ENCODE measurements around the gene FRMD5.
A peak's percentile ranks its signal among the peaks of the same experiment; 100 is the strongest.
"Not testable (repeated sequence)": the region's sequence is repeated elsewhere in the genome, so short reads cannot be mapped to it uniquely, and the experiment has no call there.

Gene FRMD5

GRCh38 chr15:44195151-44195740 is at the start of gene FRMD5:
FRMD5 (minus strand) TSS chr15:44195271.
- peak; percentile 86 to 88 for DNase-seq (ENCODE audit: low read depth in 2 of 2)

GRCh38 chr15:44243829-44244228 is 48.8 kb upstream of the FRMD5 start:
- DNase-seq (ENCODE audit: low read depth in 2 of 2): no peak

- no peak for DNase-seq (ENCODE audit: low read depth in 2 of 2)
These were observed 48.1 kb upstream of the FRMD5 start for GRCh38 chr15:44243141-44243540.

GRCh38 chr15:44231842-44232241 is 36.8 kb upstream of the FRMD5 start:
- no peak for DNase-seq (ENCODE audit: low read depth in 2 of 2)

GRCh38 chr15:44229301-44229700 is 34.2 kb upstream of the FRMD5 start:
- not testable (repeated sequence) for DNase-seq (ENCODE audit: low read depth in 2 of 2)

GRCh38 chr15:44227584-44227983 is 32.5 kb upstream of the FRMD5 start:
- DNase-seq (ENCODE audit: low read depth in 2 of 2): no peak

GRCh38 chr15:44227001-44227400 is 31.9 kb upstream of the FRMD5 start:
- DNase-seq (ENCODE audit: low read depth in 2 of 2): not testable (repeated sequence)

GRCh38 chr15:44222478-44222877 is 27.4 kb upstream of the FRMD5 start:
- DNase-seq (ENCODE audit: low read depth in 2 of 2): no peak

- DNase-seq (ENCODE audit: low read depth in 2 of 2): no peak
These were observed 24.0 kb upstream of the FRMD5 start for GRCh38 chr15:44219073-44219472.

GRCh38 chr15:44216958-44217357 is 21.9 kb upstream of the FRMD5 start:
- DNase-seq (ENCODE audit: low read depth in 2 of 2): no peak

- DNase-seq (ENCODE audit: low read depth in 2 of 2): peak; percentile 66 to 68
These were observed 20.5 kb upstream of the FRMD5 start for GRCh38 chr15:44215594-44215993.

GRCh38 chr15:44208956-44209355 is 13.9 kb upstream of the FRMD5 start:
- DNase-seq (ENCODE audit: low read depth in 2 of 2): no peak

- DNase-seq (ENCODE audit: low read depth in 2 of 2): peak; percentile 50 to 59
These were observed 12.6 kb upstream of the FRMD5 start for GRCh38 chr15:44207643-44208042.

- no peak for DNase-seq (ENCODE audit: low read depth in 2 of 2)
These were observed 4.3 kb upstream of the FRMD5 start for GRCh38 chr15:44199393-44199792.

GRCh38 chr15:44194323-44195150 is 534 bp downstream of the FRMD5 start:
- DNase-seq (ENCODE audit: low read depth in 2 of 2): no peak

GRCh38 chr15:44193651-44194322 is 1.3 kb downstream of the FRMD5 start:
- DNase-seq (ENCODE audit: low read depth in 2 of 2): no peak

- no peak for DNase-seq (ENCODE audit: low read depth in 2 of 2)
These were observed 6.3 kb downstream of the FRMD5 start for GRCh38 chr15:44188795-44189194.

GRCh38 chr15:44186705-44187104 is 8.4 kb downstream of the FRMD5 start:
- DNase-seq (ENCODE audit: low read depth in 2 of 2): no peak

GRCh38 chr15:44183363-44183762 is 11.7 kb downstream of the FRMD5 start:
- DNase-seq (ENCODE audit: low read depth in 2 of 2): no peak

GRCh38 chr15:44181410-44181809 is 13.7 kb downstream of the FRMD5 start:
- no peak for DNase-seq (ENCODE audit: low read depth in 2 of 2)

- no peak for DNase-seq (ENCODE audit: low read depth in 2 of 2)
These were observed 17.9 kb downstream of the FRMD5 start for GRCh38 chr15:44177139-44177538.

- DNase-seq (ENCODE audit: low read depth in 2 of 2): no peak
These were observed 21.3 kb downstream of the FRMD5 start for GRCh38 chr15:44173813-44174212.

- no peak for DNase-seq (ENCODE audit: low read depth in 2 of 2)
These were observed 31.7 kb downstream of the FRMD5 start for GRCh38 chr15:44163370-44163769.

Measured in fibroblast of skin of left quadriceps (primary cell).